Activated CD4-positive, alpha-beta T cell treated with anti-CD3 and anti-CD28 coated beads for 36 hours (primary cell): ENCODE results near the gene WTIP. TPM values are rescaled to one million over a fixed set of nuclear protein-coding genes. Genes with fewer than 3 reads are reported as not detected.

Experiments
- ATAC-seq: fragments of 200-7000 bp; cut with Tn5 transposase; one replicate; pipeline ENCODE4 v1.10.0; 2021; ENCODE audit warnings: mild to moderate bottlenecking, moderate library complexity
- CTCF ChIA-PET: fragments of 350-600 bp; sonication (Branson Sonifier 250); formaldehyde crosslinking; loops from one replicate; lab custom pipeline; 2021; ENCODE audit warnings: antibody characterized with exemption; lab: Charles Lee
- POLR2A ChIA-PET: fragments of 350-600 bp; sonication (Branson Sonifier 250); formaldehyde crosslinking; loops from one replicate; lab custom pipeline; 2021; ENCODE audit warnings: antibody characterized with exemption, inconsistent platforms; lab: Charles Lee
- DNase-seq: peaks from one replicate; pipeline ENCODE4 v3.0.0-alpha.2; 2020
- H3K27ac Mint-ChIP-seq: one replicate; pipeline ENCODE4 v1.8.0; 2021; ENCODE audit warnings: mixed read lengths
- H3K27me3 Mint-ChIP-seq: one replicate; pipeline ENCODE4 v1.8.0; 2021; ENCODE audit warnings: mixed read lengths
- H3K36me3 Mint-ChIP-seq: one replicate; pipeline ENCODE4 v1.8.0; 2021; ENCODE audit warnings: low read depth, mixed read lengths
- H3K4me1 Mint-ChIP-seq: one replicate; pipeline ENCODE4 v1.8.0; 2021; ENCODE audit warnings: mixed read lengths
- H3K4me3 Mint-ChIP-seq: one replicate; pipeline ENCODE4 v1.8.0; 2021; ENCODE audit warnings: mild to moderate bottlenecking, moderate library complexity, mixed read lengths
- H3K9me3 Mint-ChIP-seq: one replicate; pipeline ENCODE4 v1.8.0; 2021; ENCODE audit warnings: low read depth, mixed read lengths
- intact Hi-C, 2 experiments: fragments of 100-400 bp; cut with DNase I in 1 of 2; cut with micrococcal nuclease in 1 of 2; formaldehyde crosslinking; loops; one replicate each; pipeline versions ENCODE4 v1.14.2 to v1.15.1; 2022 to 2024; cut with DNase I, micrococcal nuclease
- total RNA-seq, 2 experiments: library from RNA; stranded (reverse); gene quantifications; one replicate each; pipeline ENCODE4 v1.2.3, GENCODE V29; 2021

The WTIP gene
- total RNA-seq, 2 experiments from 2014 or later = 0.60 to 1.0 TPM

DNA sequence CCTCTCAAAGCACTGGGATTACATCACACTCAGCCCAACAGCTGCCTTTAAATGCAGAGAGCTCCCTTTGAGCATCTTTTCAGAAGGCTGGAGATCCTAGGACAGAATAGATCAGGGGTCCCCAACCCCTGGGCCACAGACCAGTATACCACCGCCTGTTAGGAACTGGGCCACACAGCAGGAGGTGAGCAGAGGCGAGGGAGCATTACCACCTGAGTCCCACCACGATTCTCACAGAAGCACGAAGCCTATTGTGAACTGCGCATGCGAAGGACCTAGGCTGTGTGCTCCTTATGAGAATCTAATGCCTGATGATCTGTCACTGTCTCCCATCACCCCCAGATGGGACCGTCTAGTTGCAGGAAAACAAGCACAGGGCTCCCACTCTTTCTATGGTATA lies 2.2 kb upstream of the WTIP start:
- no peak for ATAC-seq
- no peaks in the 10 kb centered on the region for H3K36me3 Mint-ChIP-seq
- H3K4me3 Mint-ChIP-seq = no peak overlapping the region
- POLR2A ChIA-PET = no interaction called here
- H3K27ac Mint-ChIP-seq = no peak overlapping the region
- CTCF ChIA-PET = no interaction called here
- no peak for DNase-seq
- peaks cover 19% of the 10 kb centered on the region for H3K4me1 Mint-ChIP-seq
- intact Hi-C loops = no loop called here
- H3K27me3 Mint-ChIP-seq = peaks cover 31% of the 10 kb centered on the region
- H3K9me3 Mint-ChIP-seq = no peaks in the 10 kb centered on the region

DNA sequence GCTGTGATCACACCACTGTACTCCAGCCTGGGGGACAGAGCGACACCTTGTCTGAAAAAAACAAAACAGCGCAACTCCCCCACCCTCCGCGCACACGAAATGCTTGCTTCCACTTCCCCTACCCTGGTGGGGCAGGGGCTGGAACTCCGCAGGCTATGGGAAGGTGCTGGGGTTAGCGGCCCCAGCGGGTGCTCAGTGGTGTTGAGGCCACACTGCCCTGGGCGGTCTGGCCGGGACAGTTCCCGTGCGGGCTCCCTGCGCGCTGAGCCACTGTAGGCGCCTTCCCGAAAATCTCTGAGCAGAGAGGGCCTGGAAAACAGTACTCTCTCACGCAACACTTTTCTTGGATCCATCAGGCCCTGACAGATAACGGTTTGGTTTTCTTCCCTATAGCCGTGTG lies 1.1 kb upstream of the WTIP start:
- POLR2A ChIA-PET = no interaction called here
- no peak overlapping the region for H3K27ac Mint-ChIP-seq
- H3K9me3 Mint-ChIP-seq = no peaks in the 10 kb centered on the region
- peaks cover 9% of the 10 kb centered on the region for H3K4me1 Mint-ChIP-seq
- no peak for ATAC-seq
- H3K4me3 Mint-ChIP-seq = no peak overlapping the region
- CTCF ChIA-PET = no interaction called here
- DNase-seq = no peak
- intact Hi-C loops = no loop called here
- H3K27me3 Mint-ChIP-seq = peaks cover 32% of the 10 kb centered on the region
- no peaks in the 10 kb centered on the region for H3K36me3 Mint-ChIP-seq

DNA sequence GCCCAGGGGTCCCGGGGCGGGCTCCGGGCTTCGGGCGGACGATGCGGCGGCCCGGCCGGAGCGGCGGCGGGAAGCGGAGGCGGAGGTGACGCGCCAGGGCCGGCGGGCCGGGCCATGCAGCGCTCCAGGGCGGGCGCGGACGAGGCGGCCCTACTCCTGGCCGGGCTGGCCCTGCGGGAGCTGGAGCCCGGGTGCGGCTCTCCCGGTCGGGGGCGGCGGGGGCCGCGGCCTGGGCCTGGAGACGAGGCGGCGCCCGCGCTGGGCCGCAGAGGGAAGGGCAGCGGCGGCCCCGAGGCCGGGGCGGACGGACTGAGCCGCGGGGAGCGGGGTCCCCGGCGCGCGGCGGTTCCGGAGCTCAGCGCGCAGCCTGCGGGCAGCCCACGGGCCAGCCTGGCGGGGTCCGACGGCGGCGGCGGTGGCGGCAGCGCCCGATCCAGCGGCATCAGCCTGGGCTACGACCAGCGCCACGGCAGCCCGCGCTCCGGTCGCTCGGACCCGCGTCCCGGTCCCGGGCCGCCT lies 362 bp downstream of the WTIP start:
- ChIA-PET CTCF (interaction anchor here (0.5 to 1.4 kb wide), 2 partner anchors 8 to 19 kb away, joined by 3 to 5 read pairs; no protein-coding TSS in a partner anchor), POLR2A (no interaction called here)
- H3K4me3 Mint-ChIP-seq = no peak overlapping the region
- no peaks in the 10 kb centered on the region for H3K4me1 Mint-ChIP-seq
- ATAC-seq (no peak), DNase-seq (no peak)
- no peak overlapping the region for H3K27ac Mint-ChIP-seq
- H3K36me3 Mint-ChIP-seq = no peaks in the 10 kb centered on the region
- H3K27me3 Mint-ChIP-seq = peaks cover 41% of the 10 kb centered on the region
- H3K9me3 Mint-ChIP-seq = no peaks in the 10 kb centered on the region
- intact Hi-C loops = no loop called here

DNA sequence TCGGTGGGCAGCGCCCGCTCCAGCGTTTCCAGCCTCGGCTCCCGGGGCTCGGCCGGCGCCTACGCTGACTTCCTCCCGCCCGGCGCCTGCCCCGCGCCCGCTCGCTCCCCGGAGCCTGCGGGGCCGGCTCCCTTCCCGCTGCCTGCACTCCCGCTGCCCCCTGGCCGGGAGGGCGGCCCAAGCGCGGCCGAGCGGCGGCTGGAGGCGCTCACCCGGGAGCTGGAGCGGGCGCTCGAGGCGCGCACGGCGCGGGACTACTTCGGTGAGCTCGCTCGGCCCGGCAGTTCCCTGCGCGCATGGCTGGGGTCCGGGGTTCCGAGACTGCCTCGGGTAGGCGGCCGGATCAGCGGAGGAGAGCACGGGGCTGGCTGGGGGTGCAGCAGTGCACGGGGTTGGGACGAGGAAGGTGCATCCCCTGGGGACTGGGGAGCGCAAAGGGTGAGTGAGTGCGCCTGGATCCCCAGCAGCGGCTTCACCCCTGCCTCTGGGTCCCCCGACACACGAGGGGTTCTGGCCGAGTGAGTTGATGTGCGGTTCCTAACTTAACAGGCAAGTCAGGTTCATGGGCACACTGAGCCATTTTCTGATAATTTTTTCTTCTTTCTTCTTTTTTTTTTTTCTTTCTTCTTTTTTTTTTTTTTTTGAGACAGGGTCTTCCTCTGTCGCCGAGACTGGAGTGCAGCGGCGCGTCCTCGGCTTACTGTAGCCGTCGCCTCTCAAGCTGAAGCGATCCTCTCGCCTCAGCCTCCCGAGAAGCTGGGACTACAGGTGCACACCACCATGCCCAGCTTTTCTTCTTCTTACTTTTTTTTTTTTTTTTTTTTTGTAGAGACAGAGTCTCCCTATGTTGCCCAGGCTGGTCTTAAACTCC lies 1.1 kb downstream of the WTIP start:
- Mint-ChIP-seq H3K27ac (no peak overlapping the region), H3K9me3 (no peaks in the 10 kb centered on the region), H3K4me1 (no peaks in the 10 kb centered on the region), H3K36me3 (no peaks in the 10 kb centered on the region), H3K27me3 (peaks cover 41% of the 10 kb centered on the region), H3K4me3 (no peak overlapping the region)
- intact Hi-C loops = no loop called here
- no peak for DNase-seq
- ChIA-PET POLR2A (no interaction called here), CTCF (interaction anchor here (1.4 kb wide), 1 partner anchor 9 kb away, joined by 5 read pairs; no protein-coding TSS in a partner anchor)
- ATAC-seq = peak; percentile 28

DNA sequence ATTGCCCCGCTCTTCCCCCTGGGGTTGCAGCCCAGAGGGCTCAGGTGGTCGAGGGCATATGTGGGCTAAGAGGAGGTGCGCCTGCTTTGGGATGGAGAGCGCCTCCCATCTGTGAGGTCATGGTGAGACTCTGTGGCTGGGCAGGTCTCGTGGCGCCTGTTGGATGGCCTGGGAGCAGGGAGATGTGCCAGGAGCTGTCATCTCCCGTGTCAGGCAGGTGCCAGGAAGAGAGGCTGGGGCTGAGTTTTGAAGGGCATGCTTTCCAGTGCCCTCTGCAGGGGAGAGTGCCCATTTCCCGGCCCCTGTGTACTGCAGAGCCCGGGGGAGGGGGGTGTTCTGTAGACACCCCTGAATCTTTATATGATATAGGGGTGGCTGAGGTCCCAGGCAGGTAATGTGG lies 2.8 kb downstream of the WTIP start:
- ChIA-PET POLR2A (no interaction called here), CTCF (no interaction called here)
- Mint-ChIP-seq H3K4me1 (no peaks in the 10 kb centered on the region), H3K4me3 (no peak overlapping the region), H3K9me3 (no peaks in the 10 kb centered on the region), H3K36me3 (no peaks in the 10 kb centered on the region), H3K27ac (no peak overlapping the region), H3K27me3 (peaks cover 35% of the 10 kb centered on the region)
- ATAC-seq (no peak), DNase-seq (no peak)
- intact Hi-C loops = no loop called here

DNA sequence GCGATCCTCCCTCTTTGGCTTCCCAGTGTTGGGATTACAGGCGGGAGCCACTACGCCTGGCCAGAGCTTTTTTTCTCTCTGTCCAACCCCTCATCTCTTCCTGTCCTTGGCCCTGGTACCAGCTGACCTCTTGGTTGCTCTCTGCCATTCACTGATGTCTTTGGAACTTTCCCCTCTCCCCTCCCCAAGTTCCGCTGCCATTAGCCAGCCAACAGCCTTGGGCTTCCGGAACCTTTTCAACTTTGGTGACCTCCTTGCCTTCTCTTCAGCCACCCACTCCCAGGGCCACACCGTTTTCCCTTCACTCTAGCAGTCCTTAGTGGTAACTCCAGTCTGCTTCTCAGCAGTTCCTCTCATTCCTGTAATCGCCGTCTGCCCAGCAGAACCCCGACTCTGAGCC lies 4.3 kb downstream of the WTIP start:
- Mint-ChIP-seq H3K27me3 (peaks cover 27% of the 10 kb centered on the region), H3K4me1 (no peaks in the 10 kb centered on the region), H3K36me3 (no peaks in the 10 kb centered on the region), H3K27ac (no peak overlapping the region), H3K9me3 (no peaks in the 10 kb centered on the region), H3K4me3 (no peak overlapping the region)
- POLR2A ChIA-PET = no interaction called here
- DNase-seq = no peak
- CTCF ChIA-PET = interaction anchor here (0.8 kb wide), 1 partner anchor 80 kb away, joined by 3 read pairs; no protein-coding TSS in a partner anchor
- no peak for ATAC-seq
- intact Hi-C loops = no loop called here

DNA sequence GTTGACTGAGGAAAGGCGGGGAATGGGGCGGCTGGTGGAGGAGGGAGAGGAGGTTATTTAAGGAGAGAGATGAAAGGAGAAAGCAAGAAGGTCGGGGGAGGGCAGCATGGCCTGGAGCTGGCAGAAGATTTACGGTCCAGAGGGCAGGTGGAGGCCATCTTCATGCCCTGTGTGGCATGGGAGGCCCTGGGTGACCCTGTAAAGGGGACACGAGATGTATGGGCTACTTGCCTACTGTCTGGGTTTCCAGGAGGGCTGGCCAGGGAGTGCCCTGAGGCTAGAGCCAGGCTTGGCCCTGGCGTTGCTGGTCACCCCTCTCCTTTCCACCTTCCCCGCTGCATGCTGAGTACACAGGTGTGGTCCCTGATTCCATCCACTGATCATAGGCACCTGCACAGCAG lies 6.1 kb downstream of the WTIP start:
- no peak overlapping the region for H3K4me3 Mint-ChIP-seq
- intact Hi-C loops = no loop called here
- DNase-seq (no peak), ATAC-seq (no peak)
- no peaks in the 10 kb centered on the region for H3K36me3 Mint-ChIP-seq
- H3K27ac Mint-ChIP-seq = no peak overlapping the region
- no peaks in the 10 kb centered on the region for H3K9me3 Mint-ChIP-seq
- ChIA-PET CTCF (no interaction called here), POLR2A (no interaction called here)
- H3K4me1 Mint-ChIP-seq = no peaks in the 10 kb centered on the region
- H3K27me3 Mint-ChIP-seq = peaks cover 25% of the 10 kb centered on the region

DNA sequence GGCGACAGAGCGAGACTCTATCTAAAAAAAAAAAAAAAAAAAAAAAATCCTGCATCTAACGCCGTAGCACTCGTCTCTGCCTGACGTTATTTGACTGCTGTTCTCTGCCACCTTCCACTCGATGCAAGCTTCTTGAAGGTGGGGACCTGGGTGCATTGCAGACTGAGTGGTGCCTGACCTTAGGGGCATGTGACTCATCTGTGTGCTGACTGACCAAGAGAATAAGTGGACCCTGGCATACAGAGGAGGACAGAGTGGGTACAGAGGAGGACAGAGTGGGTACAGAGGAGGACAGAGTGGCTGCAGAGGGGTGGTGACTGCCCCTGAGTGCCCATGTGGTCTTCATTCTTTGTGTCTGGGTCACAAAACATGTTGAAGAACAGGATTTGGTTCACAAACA lies 7.6 kb downstream of the WTIP start:
- H3K36me3 Mint-ChIP-seq = no peaks in the 10 kb centered on the region
- H3K4me3 Mint-ChIP-seq = no peak overlapping the region
- intact Hi-C loops = no loop called here
- no peak for ATAC-seq
- no peaks in the 10 kb centered on the region for H3K9me3 Mint-ChIP-seq
- ChIA-PET POLR2A (no interaction called here), CTCF (interaction anchor here (0.5 kb wide), 1 partner anchor 110 kb away, joined by 4 read pairs; no protein-coding TSS in a partner anchor)
- no peak for DNase-seq
- H3K27me3 Mint-ChIP-seq = peaks cover 13% of the 10 kb centered on the region
- H3K4me1 Mint-ChIP-seq = no peaks in the 10 kb centered on the region
- no peak overlapping the region for H3K27ac Mint-ChIP-seq

DNA sequence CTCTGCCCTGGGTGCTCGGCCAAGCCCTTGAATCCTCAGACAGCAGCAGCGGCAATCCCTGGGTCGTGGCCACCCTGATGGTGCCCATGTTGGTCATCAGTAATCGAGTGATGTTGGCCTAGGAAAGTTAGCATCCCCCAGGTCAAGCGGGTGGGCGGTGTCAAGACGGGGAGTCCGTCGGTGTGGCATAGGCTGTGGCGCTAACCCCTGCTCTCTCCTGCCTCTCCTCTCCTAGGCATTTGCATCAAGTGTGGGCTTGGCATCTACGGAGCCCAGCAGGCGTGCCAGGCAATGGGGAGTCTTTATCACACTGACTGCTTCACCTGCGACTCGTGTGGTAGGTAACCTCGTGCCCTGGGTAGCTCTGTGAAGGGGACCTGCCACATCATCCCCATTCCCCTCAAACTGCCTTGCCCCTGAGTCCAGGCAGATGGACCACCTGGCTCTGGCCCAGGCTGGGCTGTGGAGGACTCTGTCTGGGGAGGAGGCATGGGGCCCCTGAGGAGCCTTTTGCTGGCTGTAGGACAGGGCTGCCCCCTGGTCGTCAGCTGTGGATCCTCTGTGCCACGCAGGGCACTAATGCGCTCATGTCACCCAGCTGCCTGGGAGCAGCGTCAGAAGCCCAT lies 8.7 kb downstream of the WTIP start:
- Mint-ChIP-seq H3K27ac (no peak overlapping the region), H3K9me3 (no peaks in the 10 kb centered on the region), H3K4me1 (no peaks in the 10 kb centered on the region), H3K36me3 (no peaks in the 10 kb centered on the region), H3K27me3 (peaks cover 10% of the 10 kb centered on the region), H3K4me3 (no peak overlapping the region)
- no peak for ATAC-seq
- CTCF ChIA-PET = no interaction called here
- intact Hi-C loops = no loop called here
- no peak for DNase-seq
- POLR2A ChIA-PET = no interaction called here

DNA sequence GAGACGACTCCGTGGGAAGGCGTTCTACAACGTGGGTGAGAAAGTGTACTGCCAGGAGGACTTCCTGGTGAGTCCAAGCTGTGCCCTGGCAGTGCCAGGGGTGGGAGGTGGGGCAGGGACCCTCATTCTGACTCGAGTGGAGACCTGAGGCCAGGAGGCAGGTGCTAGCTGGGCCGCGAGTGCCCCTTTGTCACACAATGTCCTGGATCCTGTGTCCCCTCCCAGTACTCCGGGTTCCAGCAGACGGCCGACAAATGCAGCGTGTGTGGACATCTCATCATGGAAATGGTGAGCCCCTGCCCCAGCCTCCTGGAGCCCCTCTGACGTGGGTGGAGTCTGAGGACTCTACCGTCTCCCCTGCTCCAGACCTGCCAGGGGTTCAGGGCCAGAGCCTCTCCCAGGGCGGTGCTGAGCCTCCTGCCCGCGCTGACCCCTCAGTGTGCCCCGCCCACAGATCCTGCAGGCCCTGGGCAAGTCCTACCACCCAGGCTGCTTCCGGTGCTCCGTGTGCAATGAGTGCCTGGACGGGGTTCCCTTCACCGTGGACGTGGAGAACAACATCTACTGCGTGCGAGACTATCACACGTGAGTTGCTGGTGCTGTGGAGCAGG lies 11.6 kb downstream of the WTIP start:
- no peak overlapping the region for H3K4me3 Mint-ChIP-seq
- no peaks in the 10 kb centered on the region for H3K4me1 Mint-ChIP-seq
- CTCF ChIA-PET = no interaction called here
- H3K27me3 Mint-ChIP-seq = no peaks in the 10 kb centered on the region
- DNase-seq (no peak), ATAC-seq (no peak)
- no peak overlapping the region for H3K27ac Mint-ChIP-seq
- no peaks in the 10 kb centered on the region for H3K36me3 Mint-ChIP-seq
- no peaks in the 10 kb centered on the region for H3K9me3 Mint-ChIP-seq
- POLR2A ChIA-PET = no interaction called here
- intact Hi-C loops = no loop called here

DNA sequence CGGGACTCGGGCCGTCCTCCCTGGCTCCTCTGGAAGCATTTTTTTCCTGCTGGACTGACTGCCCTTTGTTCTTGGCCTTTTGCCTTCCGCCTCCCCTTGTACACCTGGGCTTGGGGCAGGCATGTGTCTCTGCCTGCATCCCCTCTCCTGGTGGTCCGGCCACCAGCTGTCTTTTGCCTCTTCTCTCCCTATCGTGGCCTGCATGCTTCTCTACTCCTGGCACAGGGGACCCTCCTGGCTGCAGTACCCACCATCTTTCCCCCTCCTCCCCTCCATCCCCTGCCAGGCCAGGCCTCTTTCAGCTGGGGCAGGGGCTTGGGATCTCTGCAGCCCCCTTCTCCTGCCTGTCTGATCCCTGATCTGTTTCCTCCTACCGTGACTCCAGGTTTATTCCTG lies 12.1 kb downstream of the WTIP start:
- H3K27me3 Mint-ChIP-seq = no peaks in the 10 kb centered on the region
- no peak for ATAC-seq
- no peaks in the 10 kb centered on the region for H3K4me1 Mint-ChIP-seq
- H3K36me3 Mint-ChIP-seq = no peaks in the 10 kb centered on the region
- ChIA-PET CTCF (no interaction called here), POLR2A (no interaction called here)
- no peaks in the 10 kb centered on the region for H3K9me3 Mint-ChIP-seq
- no peak for DNase-seq
- no peak overlapping the region for H3K27ac Mint-ChIP-seq
- no peak overlapping the region for H3K4me3 Mint-ChIP-seq
- intact Hi-C loops = no loop called here
